Heart right ventricle (tissue), 16 donors: Measurements from ENCODE around the gene ERBB4. TPM values are rescaled to one million over a fixed set of nuclear protein-coding genes. Genes with fewer than 3 reads are reported as not detected.

Experiments used
- ATAC-seq, 8 donors: fragments of 200-7000 bp; cut with Tn5 transposase; one replicate each; pipeline ENCODE4 v1.9.1; 2020; ENCODE audit warnings: mild to moderate bottlenecking in 8 of 8, moderate library complexity in 8 of 8, moderate number of reproducible peaks in 1 of 8
- DNase-seq, 2 donors: peaks; one replicate each; pipeline ENCODE4 v3.0.0-alpha.2; 2020
- H3K27ac ChIP-seq, 10 donors: fragments of 200-600 bp; sonication (generic) in 2 of 10; one replicate each; pipeline versions ENCODE4 v1.5.0 to v1.8.0; 2020 to 2022; ENCODE audit warnings: mild to moderate bottlenecking in 3 of 10
- H3K27me3 ChIP-seq, 7 donors: fragments of 200-600 bp; one replicate each; pipeline ENCODE4 v1.8.0; 2021 to 2022; ENCODE audit warnings: mild to moderate bottlenecking in 2 of 7
- H3K36me3 ChIP-seq, 9 donors: fragments of 200-600 bp; sonication (generic) in 1 of 9; one replicate each; pipeline versions ENCODE4 v1.5.0 to v1.8.0; 2020 to 2022; ENCODE audit warnings: mild to moderate bottlenecking in 2 of 9
- H3K4me1 ChIP-seq, 9 donors: fragments of 200-600 bp; sonication (generic) in 1 of 9; one replicate each; pipeline versions ENCODE4 v1.5.0 to v1.8.0; 2020 to 2022; ENCODE audit warnings: mild to moderate bottlenecking in 4 of 9
- H3K4me3 ChIP-seq, 10 donors: fragments of 200-600 bp; sonication (generic) in 2 of 10; one replicate each; pipeline versions ENCODE4 v1.5.0 to v1.8.0; 2020 to 2022; ENCODE audit warnings: mild to moderate bottlenecking in 7 of 10, moderate library complexity in 2 of 10
- H3K9me3 ChIP-seq, 11 donors: fragments of 200-600 bp in 10 of 11; sonication (generic) in 2 of 11; one replicate each; pipeline versions ENCODE4 v1.5.0 to v1.8.0; 2013 to 2022; ENCODE audit warnings: mild to moderate bottlenecking in 2 of 11, control low read depth in 1 of 11, moderate library complexity in 1 of 11
- CTCF ChIP-seq, 9 donors: fragments of 200-600 bp; sonication (generic) in 2 of 9; IDR thresholded peaks; one replicate each; pipeline versions ENCODE4 v1.5.0 to v1.8.0; 2021 to 2022; ENCODE audit warnings: antibody characterized with exemption in 9 of 9, mild to moderate bottlenecking in 5 of 9, moderate library complexity in 1 of 9
- WGBS, 2 donors: extraction: QIAGEN DNeasy Blood & Tissue Kit; methylation state at CpG; one replicate each; pipeline ENCODE4 v1.1.7; 2013; ENCODE audit warnings: inconsistent platforms in 1 of 2; 5-methylcytosine and 5-hydroxymethylcytosine counted together
- intact Hi-C, 10 donors: fragments of 100-400 bp; cut with DNase I; formaldehyde crosslinking; loops; one replicate each; pipeline versions ENCODE4 v1.11.1 to v1.14.2; 2022
- polyA plus RNA-seq, 2 donors: library from polyadenylated mRNA; stranded (reverse); fragments of 200-250 nt; gene quantifications; one replicate each; pipeline ENCODE4 v1.2.3, GENCODE V29; 2013
- total RNA-seq, 10 donors: library from RNA; stranded (reverse); fragmentation: NEBNext Ultra II Directional in 3 of 10; extraction: Animal tissue kit (Norgen Biotek cat#: 25700) in 3 of 10; gene quantifications; one replicate each; pipeline versions ENCODE4 v1.2.1 to v1.2.4, GENCODE V29; 2021 to 2023
- donor health status: Arrhythmogenic right ventricular cardiomyopathy.
- donor health status: ischemic (EF 13 %, LVEDD 7.1; RV severe dilation, severe dysfunction).
- donor health status: healthy with polysubstance abuse.
- donor health status: DM: no; HTN: yes; CAD: no.
- donor health status: DM: no; HTN: no; CAD: no.
- donor health status: ischemic (EF 25% LVEDD 6.9; RV normal size, moderate dysfunction).
- donor health status: ischemic (EF 25% LVEDD 5.7; RV mildly dilated, moderate dysfunction).
- donor health status: healthy.
- donor health status: DM: yes; HTN: yes; CAD: no.
- donor health status: Ischemic cardiomyopathy.
- donor health status: ischemic (EF 35%, LVEDD 5.7; RV mildly dilated, moderate dysfunction).
- donor health status: nonischemic (EF 11% LVEDD 7.7; RV severe dilation, severe dysfunction).
- donor health status: DM: yes; HTN: yes; CAD: no.
- donor health status: PGD.
- donor health status: ischemic (EF 29% LVEDD 5.4; RV normal size, mild dysfunction).
- donor health status: nonischemic (EF 23%, LVEDD 6.1; RV moderate dilation, normal function).

ERBB4 gene
- total and polyA plus RNA-seq, 12 donors, result 1.2 to 24.6 (median 16.1) TPM

- Histone ChIP-seq H3K36me3 (no peaks in the 10 kb centered on the region), H3K27me3 (no peaks in the 10 kb centered on the region), H3K27ac (no peak overlapping the region), H3K4me3 (no peak overlapping the region), H3K9me3 (no peaks in the 10 kb centered on the region), H3K4me1 (no peaks in the 10 kb centered on the region)
- WGBS, 2 donors, result 58 to 73% methylated on average over 5 of the region's 5 CpGs
- TF ChIP-seq CTCF (IDR thresholded peaks at IDR 0.05), result no peak
- intact Hi-C loops, result no loop called here
- no peak for ATAC-seq
- DNase-seq, result no peak
Measured at GRCh38 chr2:211437396-211437795, 1101.2 kb downstream of the ERBB4 start.

GRCh38 chr2:211436182-211436581, 1102.4 kb downstream of the ERBB4 start:
- ATAC-seq (no peak), DNase-seq (no peak)
- intact Hi-C loops, result no loop called here
- Histone ChIP-seq H3K4me1 (no peaks in the 10 kb centered on the region), H3K4me3 (no peak overlapping the region), H3K36me3 (no peaks in the 10 kb centered on the region), H3K27ac (no peak overlapping the region), H3K27me3 (no peaks in the 10 kb centered on the region), H3K9me3 (no peaks in the 10 kb centered on the region)
- WGBS, 2 donors, result 58 to 66% methylated on average over 1 of the region's 1 CpG
- no peak for TF ChIP-seq CTCF (IDR thresholded peaks at IDR 0.05)

- no peak for ATAC-seq
- Histone ChIP-seq H3K4me1 (no peaks in the 10 kb centered on the region), H3K27ac (no peak overlapping the region), H3K4me3 (no peak overlapping the region), H3K9me3 (no peaks in the 10 kb centered on the region), H3K36me3 (no peaks in the 10 kb centered on the region), H3K27me3 (no peaks in the 10 kb centered on the region)
- TF ChIP-seq CTCF (IDR thresholded peaks at IDR 0.05), result no peak
- DNase-seq, result no peak
- WGBS, 2 donors, result 59 to 63% methylated on average over 9 of the region's 9 CpGs
- intact Hi-C loops, result no loop called here
Measured at GRCh38 chr2:211435331-211435730, 1103.3 kb downstream of the ERBB4 start.

GRCh38 chr2:211434773-211435172, 1103.8 kb downstream of the ERBB4 start:
- intact Hi-C loops, result no loop called here
- Histone ChIP-seq H3K4me3 (no peak overlapping the region), H3K27ac (no peak overlapping the region), H3K4me1 (no peaks in the 10 kb centered on the region), H3K9me3 (no peaks in the 10 kb centered on the region), H3K27me3 (no peaks in the 10 kb centered on the region), H3K36me3 (no peaks in the 10 kb centered on the region)
- ATAC-seq (no peak), DNase-seq (no peak)
- no peak for TF ChIP-seq CTCF (IDR thresholded peaks at IDR 0.05)
- whole genome bisulfite sequencing, 2 donors, result 87 to 92% methylated on average over 3 of the region's 3 CpGs
